HG03354 (cell line): Measurements from ENCODE around the gene GPR35.
"Not testable (repeated sequence)": the region's sequence is repeated elsewhere in the genome, so short reads cannot be mapped to it uniquely, and the experiment has no call there.

ENCODE experiments used
- ATAC-seq: cut with Tn5 transposase; IDR thresholded peaks from one replicate; pipeline ENCODE4 v1.9.1; 2021; ENCODE audit warnings: mild to moderate bottlenecking; ENCODE audit not compliant: unreplicated experiment, poor library complexity, severe bottlenecking

Gene GPR35

DNA sequence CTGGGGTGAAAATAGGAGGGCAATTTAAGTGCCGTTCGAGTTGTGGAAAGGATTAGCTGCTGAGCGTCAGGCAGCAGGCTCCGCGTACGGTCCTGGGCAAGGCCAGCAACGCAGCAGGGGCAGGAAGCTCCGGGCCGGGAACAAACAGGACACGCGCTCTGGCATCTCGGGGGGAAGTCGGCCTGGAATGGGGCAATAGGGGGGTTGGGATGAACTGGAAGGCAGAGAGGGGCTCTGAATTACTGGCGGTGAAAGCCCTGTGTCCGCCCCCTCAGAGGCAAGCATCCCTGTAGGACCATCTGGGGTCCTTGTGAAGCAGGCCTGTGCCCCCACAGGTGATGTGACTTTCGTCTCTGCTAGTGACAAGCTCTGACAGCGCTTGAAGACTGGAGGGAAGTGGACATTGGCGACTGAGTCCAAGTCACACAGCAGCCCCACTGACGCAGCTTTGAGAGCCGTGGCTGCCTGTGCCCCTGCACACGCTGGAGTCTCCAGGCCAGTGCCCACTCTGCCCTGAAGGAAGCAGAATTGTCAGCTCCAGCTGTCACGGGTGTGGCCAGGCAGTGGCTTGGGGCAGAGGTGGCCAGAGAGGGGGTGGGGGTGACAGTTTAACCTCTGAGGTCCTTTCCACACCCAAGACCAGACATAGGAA, 22.3 kb downstream of the GPR35 start:
- ATAC-seq = no peak

GRCh38 chr2:240648155-240648649, 22.9 kb downstream of the GPR35 start:
- ATAC-seq = no peak

- ATAC-seq = no peak
These were observed 23.5 kb downstream of the GPR35 start for GRCh38 chr2:240648650-240649275.

DNA sequence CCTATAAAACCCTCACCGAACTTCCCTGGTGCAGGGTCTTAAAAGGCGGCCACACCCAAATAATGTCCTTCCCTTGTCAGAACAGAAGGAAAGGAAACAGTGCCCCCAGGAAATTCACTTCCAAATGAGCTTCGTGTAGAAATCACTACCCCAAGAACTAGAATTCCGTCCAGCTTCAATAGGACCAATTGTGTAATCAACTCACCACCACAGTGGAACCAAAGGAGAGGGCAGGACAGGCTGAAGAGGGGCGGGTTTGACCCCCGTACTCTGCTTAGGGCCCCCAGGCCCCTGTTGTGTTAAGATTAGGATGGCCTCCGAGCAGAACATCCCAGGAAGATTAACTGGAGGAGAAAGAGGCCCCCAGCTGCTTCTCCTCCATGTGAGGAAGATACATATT, 24.1 kb downstream of the GPR35 start:
- ATAC-seq = no peak

DNA sequence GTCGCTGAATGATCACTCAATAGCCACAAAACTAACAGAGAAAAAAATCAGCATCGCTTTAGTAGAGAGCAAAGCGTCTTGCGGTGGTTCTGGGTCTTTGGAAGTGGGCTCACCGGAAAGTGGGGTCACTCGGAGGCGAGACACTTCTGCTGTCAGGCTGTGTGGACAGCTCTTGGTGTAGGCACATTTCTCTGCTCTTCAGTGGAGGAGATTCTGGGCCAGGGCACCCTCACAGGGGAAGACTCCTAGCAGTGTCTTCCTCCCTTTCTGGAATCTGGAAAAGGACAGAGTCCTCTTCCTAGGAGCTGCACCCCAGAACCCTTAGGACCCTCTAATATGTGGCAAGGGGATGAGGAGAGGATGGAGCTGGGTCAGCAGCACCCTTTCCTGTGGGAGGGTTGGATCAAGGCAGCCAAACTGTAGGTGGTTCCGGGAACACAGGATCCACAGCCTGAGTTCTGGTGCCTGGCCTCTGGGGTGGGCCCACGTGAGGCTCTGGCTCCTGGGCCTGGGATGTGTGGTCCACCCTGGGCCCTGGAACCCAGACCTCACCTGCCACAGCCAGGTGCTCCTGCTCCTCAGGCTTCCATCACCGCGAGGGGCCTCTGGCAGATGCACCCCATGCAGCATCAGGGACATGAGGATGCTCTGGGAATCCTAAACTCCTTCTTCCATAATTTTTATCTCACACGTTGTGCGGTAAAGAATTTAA, 25.1 kb downstream of the GPR35 start:
- no peak for ATAC-seq

GRCh38 chr2:240651185-240651584, 25.9 kb downstream of the GPR35 start:
- no peak for ATAC-seq

GRCh38 chr2:240655931-240656886, 30.9 kb downstream of the GPR35 start:
- ATAC-seq = no peak

GRCh38 chr2:240659883-240660282, 34.6 kb downstream of the GPR35 start:
- not testable (repeated sequence) for ATAC-seq

DNA sequence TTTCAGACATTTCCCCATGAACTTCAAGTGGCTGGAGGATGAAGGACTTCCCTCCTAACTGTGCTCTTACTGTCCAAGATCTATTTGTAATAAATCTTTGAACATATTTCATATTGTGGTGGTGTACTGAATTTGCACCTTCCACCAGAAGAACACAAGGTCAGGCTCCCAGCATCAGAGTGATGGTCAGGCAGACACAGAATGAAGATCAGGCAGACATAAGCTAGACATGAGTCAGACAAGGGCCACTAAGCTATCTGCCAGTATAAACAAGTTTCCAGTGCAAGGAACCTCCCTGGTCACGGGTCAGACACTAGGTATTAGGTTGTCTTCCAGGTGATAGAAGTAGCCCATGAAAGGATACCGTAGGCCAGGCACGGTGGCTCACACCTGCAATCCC, 37.4 kb downstream of the GPR35 start:
- ATAC-seq = no peak

- no peak for ATAC-seq
These were observed 38.4 kb downstream of the GPR35 start for GRCh38 chr2:240663546-240664190.

- ATAC-seq = no peak
These were observed 39.3 kb downstream of the GPR35 start for GRCh38 chr2:240664622-240665021.

GRCh38 chr2:240670402-240670801, 45.1 kb downstream of the GPR35 start:
- ATAC-seq = no peak

DNA sequence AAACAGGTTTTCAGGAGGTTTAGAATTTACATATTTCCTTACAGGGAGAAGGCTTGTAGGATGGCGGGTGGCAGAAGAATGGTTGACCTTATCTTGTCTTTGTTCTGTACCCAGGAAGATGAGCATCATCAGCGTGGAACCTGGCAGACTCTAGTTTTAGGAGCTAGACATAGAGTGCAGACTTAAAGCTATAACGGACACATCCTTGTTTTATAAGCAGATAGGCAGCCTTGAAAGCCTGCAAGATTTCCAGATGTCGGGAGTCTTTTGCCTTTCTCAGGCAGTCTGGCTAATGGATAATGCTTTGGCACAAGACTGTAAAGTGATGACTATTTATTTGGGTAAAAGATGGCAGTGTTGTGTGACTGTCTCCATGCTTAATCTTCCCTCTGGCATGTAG, 45.7 kb downstream of the GPR35 start:
- no peak for ATAC-seq

GRCh38 chr2:240672076-240672700, 46.9 kb downstream of the GPR35 start:
- ATAC-seq = no peak

- no peak for ATAC-seq
These were observed 47.5 kb downstream of the GPR35 start for GRCh38 chr2:240672701-240673190.

DNA sequence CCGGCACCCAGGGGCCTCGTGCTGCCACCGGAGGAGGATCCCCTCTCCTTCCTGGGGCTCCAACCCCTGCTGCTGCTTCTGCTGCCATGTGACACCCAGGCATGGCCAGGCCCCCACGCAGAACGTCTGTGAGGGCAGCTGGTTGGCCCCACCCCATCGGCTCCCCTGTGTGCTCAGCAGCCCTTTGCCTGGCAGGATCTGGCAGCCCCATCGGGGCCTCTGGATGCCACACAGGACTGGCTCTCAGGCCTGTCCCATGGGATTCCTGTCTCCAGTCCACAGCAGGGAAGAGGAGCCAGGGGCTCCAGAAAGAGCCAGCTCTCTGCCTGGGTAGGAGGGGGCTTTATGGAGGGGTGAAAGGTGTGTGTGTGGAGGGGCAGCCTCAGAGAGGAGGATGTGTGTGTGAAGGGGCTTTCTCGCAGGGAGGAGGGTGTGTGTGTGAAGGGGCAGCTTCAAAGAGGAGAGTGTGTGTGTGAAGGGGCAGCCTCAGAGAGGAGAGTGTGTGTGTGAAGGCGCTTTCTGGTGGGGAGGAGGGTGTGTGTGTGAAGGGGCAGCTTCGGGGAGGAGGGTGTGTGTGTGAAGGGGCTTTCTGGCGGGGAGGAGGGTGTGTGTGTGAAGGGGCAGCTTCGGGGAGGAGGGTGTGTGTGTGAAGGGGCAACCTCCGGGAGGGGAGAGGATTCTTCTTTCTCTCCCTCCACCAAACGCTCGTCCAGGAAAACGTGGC, 49.3 kb downstream of the GPR35 start:
- not testable (repeated sequence) for ATAC-seq

DNA sequence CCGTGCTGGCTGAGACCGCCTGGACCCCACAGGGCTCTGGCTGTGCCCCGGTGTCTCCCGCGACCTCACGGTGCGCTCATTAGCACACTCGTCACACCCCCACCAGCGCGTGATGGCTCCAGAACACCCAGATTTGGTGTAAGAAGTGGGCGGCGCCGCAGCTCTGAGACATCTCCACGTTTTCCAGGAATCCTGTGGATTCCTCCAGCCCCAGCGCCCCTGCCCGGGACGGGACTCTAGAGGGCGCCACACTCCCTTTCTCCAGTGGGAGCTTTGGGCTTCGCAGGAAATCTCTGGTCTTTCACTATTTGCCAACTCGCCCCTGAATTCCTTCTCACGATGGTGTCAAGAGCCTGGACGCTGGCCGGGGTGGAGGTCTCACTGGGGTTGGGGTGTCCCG, 50.1 kb downstream of the GPR35 start:
- ATAC-seq = not testable (repeated sequence)

DNA sequence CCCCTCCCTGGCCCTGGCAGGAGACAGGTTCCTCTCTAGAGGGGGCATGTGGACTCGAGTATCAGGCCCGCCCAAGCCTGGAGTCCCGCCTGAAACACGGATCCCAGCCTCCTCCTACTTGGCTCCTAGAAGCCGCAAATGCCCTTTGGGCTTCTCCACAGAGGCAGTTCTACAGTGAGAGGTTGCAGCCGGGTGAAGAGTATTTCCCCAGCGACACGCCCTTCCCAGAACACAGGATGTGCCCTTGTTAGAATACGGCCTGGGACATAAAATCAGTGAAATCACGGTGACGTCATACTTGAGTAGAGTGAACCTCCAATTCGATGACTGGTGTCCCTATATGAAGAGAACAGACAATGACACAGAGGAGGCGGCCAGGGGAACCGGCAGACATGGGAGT, 52.8 kb downstream of the GPR35 start:
- not testable (repeated sequence) for ATAC-seq
